GM12891 (cell line): ENCODE measurements around the gene TENM4.

ENCODE experiments used
- DNase-seq: peaks from one replicate; pipeline ENCODE4 v3.0.0; 2011; ENCODE audit warnings: low spot score; ENCODE audit not compliant: insufficient read length
- FAIRE-seq: peaks from 2 replicates; lab custom pipeline; 2011; peaks lifted over from hg19 to GRCh38; lab: Jason Lieb, UNC
- PAX5 ChIP-seq: IDR thresholded peaks from 2 replicates; pipeline ENCODE4 v1.6.1; 2011; ENCODE audit warnings: low read length, moderate library complexity, mild to moderate bottlenecking; ENCODE audit not compliant: insufficient read depth, severe bottlenecking
- POLR2A ChIP-seq: IDR thresholded peaks from 2 replicates; pipeline ENCODE4 v1.6.1; 2011; ENCODE audit warnings: low read depth, low read length, control low read depth
- POLR2AphosphoS5 ChIP-seq: IDR thresholded peaks from 2 replicates; pipeline ENCODE4 v1.6.1; 2011; ENCODE audit warnings: low read depth, low read length, control low read depth
- POU2F2 ChIP-seq: IDR thresholded peaks from 2 replicates; pipeline ENCODE4 v1.6.1; 2011; ENCODE audit warnings: low read depth, mild to moderate bottlenecking, control low read depth, low read length, moderate library complexity
- SPI1 ChIP-seq: IDR thresholded peaks from 2 replicates; pipeline ENCODE4 v1.6.1; 2011; ENCODE audit warnings: low read depth, low read length, control low read depth
- TAF1 ChIP-seq: IDR thresholded peaks from 2 replicates; pipeline ENCODE4 v1.6.1; 2011; ENCODE audit warnings: low read depth, low read length, control low read depth

Gene TENM4

DNA sequence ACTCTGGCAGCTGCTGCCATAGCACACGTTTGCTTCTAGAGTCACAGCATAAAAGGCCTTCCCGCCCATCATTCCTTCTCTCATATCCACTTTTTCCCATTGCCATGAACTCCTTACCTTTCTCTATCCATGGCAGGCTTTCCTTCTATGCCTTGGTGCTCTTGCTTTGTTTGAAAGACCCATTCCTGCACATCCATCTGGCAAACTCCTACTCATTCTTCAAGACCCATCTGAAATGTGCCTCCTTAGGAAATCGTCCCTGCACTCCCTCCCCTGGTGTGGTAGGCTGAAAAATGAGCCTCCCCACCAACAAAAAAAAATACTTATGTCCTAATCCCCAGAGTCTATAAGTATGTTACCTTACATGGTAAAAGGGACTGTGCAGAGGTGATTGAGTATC lies 100.3 kb downstream of the TENM4 start:
- TF ChIP-seq POLR2AphosphoS5: no peak
- TF ChIP-seq POLR2A: no peak
- no peak for TF ChIP-seq TAF1
- no peak for TF ChIP-seq SPI1
- no peak for TF ChIP-seq PAX5
- no peak for TF ChIP-seq POU2F2
- no peak for FAIRE-seq
- DNase-seq: no peak

DNA sequence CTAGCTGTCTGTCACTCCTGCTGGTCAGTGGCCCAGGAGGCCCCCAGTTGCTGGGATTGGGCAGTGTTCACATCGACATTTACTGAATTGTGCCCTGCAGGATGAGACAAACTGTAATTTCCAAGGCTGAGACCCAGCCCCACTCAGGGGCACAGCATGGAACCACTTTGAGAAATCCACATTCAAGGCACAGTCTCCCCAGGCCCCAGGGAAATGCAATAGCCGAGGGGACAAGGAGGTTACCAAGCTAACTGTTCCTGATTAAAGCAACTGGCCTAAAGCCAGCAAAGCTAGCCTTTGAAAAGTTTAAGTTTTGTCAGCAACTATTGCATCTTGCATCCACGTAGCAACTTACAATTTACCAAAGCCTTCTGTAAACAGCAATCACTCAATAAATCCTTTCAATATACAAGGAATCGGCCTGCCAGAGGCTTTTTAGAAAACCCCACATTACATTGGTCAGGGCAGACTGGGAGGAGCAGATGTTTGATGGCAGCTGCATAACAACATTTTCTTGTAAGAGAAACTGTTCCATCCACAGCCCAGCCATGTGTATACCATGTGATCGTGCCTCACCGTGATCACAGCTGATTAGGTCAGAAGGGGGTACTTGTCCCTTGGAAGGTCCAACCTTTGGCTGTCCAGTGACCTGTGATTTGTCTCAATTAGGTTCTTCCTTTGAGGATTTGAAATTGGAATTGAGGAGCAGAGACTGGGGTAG lies 103.9 kb downstream of the TENM4 start:
- DNase-seq (no peak), FAIRE-seq (no peak)
- TF ChIP-seq SPI1 (no peak), POLR2A (no peak), POLR2AphosphoS5 (no peak), PAX5 (no peak), POU2F2 (no peak), TAF1 (no peak)

DNA sequence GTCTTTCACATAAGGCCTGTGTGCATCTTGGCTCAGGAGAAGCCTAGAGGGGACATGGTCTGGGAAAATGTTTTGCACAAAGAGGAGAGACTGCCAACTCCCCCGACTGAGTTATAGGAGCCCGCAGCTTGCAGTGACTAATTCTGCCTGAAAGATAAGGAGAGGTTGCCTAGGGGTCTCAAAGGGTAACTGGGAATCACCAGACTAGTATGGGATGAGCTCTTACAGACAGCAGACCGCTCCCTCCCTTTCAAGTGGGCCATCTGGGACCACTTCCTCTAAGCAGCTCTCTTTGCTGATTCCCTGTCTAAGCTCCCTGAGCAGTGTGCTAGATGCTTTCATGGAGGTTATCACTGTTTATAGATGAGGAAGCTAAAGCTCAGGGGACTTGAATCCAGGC lies 105.1 kb downstream of the TENM4 start:
- no peak for FAIRE-seq
- DNase-seq: no peak

DNA sequence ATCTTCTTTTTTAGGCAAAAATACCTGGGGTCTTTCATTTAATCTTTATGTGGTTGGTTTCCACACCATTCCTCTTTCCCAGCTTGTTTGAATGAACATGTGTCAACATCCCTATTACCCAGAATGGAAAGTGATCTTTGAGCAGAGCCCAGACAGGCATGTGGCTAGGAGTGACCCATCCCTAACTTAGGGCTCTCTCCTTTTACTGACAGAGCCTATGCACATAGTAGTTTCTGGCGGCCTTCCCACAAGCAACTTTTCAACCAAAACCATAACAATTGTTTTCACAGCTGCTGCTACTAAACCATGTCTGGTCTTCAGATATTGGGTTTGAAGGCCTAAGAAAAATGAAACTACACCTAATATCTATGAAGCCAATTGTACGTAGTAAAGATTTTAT lies 107.5 kb downstream of the TENM4 start:
- TF ChIP-seq TAF1: no peak
- no peak for TF ChIP-seq POLR2AphosphoS5
- no peak for TF ChIP-seq POU2F2
- no peak for TF ChIP-seq PAX5
- no peak for TF ChIP-seq POLR2A
- no peak for TF ChIP-seq SPI1
- FAIRE-seq (no peak), DNase-seq (no peak)

More for the DNA sequence above, 105.1 kb downstream of the TENM4 start:
- no peak for TF ChIP-seq POLR2AphosphoS5
- TF ChIP-seq POU2F2: no peak
- TF ChIP-seq POLR2A: no peak
- no peak for TF ChIP-seq TAF1
- no peak for TF ChIP-seq PAX5
- TF ChIP-seq SPI1: no peak

DNA sequence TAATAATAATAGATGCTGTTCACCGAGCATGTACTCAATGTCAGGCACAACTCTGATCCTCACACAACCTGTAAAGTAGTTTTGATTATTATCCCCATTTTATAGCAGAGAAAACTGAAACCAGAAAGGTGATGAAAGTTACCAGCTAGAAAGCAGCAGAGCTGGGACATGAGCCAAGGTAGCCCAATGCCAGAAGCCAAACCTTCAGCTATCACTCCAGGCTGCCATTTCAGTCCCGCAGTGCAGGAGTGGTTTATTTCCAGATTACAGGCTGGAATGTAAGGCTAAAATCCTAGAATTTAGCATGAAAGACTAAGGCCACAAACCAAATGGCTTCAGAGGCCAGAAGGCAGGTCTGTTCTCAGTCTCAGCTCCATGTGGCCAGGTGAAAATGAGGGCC lies 108.8 kb downstream of the TENM4 start:
- TF ChIP-seq PAX5 (no peak), POU2F2 (no peak), SPI1 (no peak), POLR2A (no peak), POLR2AphosphoS5 (no peak), TAF1 (no peak)
- FAIRE-seq: no peak
- no peak for DNase-seq

DNA sequence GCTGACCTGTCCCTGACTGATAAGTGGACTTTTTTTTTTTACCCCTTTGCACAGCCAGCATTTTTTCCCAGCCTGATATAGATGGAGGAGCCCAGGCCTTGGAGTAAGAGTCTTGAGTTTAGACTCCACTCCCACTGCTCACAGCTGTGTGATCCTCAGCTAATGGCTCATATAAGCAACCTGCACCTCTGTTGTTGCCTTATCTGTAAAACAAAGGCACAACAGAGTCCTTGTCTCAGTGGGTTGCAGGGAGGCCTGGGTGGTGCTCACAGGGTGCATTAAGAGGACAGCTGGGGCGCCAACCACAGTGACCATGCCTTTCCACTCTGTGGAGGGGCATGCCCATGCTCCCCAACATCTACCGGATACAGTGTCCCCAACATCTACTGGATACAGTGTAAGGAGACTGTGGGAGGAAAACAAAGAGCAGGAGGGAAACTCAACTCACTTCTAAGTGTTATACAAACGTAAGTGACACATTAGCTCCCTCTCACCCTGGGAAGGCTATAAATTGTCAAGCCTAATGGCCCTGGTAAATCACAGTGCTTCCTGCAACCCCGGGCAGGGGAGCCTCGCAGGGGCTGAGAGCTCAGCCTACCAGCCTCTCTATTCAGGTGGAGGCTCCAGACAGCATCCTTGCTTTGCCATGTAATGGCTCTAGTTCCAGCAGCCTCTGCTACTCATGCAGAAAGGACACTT lies 109.5 kb downstream of the TENM4 start:
- no peak for TF ChIP-seq TAF1
- no peak for TF ChIP-seq PAX5
- no peak for TF ChIP-seq POU2F2
- no peak for TF ChIP-seq SPI1
- no peak for TF ChIP-seq POLR2AphosphoS5
- TF ChIP-seq POLR2A: no peak
- no peak for DNase-seq
- no peak for FAIRE-seq

DNA sequence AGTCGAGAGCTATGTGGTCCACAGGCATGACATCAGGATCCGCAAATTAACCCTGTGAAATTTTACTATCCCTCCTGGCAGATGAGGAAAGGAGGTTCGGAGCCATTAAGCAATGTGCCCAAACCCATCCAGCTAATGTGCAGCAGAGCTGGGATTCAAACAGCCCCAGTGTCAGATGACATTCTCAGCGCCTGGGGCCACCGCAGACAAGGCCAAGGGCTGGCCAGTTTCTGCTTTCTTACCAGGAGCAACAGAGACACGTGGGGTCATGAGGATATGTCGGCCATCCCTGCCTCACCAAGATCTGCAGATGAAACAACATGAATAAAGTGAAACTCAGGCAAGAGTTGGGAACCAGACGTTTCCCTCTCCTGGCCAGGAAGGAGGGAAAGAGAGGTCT lies 110.2 kb downstream of the TENM4 start:
- no peak for DNase-seq
- FAIRE-seq: no peak
- TF ChIP-seq POLR2AphosphoS5 (no peak), POLR2A (no peak), SPI1 (no peak), PAX5 (no peak), POU2F2 (no peak), TAF1 (no peak)

DNA sequence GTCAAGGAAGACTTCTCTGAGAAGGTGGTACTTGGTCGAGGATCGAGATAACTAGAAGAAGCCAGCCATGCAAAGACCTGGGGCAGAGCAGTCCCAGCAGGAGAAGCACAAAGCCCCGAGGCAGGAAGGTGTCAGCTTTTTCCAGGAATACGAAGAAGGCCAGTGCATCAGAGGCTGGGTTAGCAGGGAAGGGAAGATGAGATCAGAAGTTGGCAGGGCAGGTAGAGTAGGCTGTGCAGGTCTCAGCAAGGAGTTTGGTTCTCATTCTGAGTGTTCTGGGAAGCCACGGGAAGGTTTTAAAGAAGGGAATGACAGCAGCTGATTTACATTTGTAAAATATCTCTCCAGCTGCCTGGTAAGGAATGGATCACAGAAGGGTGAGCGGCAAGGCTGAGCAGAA lies 111.3 kb downstream of the TENM4 start:
- DNase-seq: no peak

DNA sequence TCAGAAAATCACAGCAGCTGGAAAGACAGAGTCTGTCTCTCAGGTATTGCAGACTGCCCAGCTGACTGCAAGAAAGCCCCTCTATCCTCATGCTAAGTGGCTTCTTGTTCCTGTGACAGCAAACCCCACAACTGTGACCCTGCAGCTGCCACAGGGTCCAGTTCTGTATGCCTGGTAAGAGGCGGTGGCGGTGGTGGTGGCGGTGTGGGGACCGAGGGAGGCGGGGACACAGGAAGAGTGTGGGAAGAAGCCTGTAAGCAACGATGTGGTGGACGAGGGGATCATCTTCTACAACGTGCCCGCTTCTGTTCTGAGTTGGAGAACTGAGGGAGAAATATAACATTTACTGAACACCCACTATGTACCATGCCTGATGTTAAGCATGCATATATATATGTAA lies 112.4 kb downstream of the TENM4 start:
- TF ChIP-seq POU2F2 (no peak), POLR2A (no peak), POLR2AphosphoS5 (no peak), SPI1 (no peak), TAF1 (no peak), PAX5 (no peak)
- no peak for DNase-seq
- no peak for FAIRE-seq

More for the DNA sequence above, 111.3 kb downstream of the TENM4 start:
- no peak for TF ChIP-seq POU2F2
- no peak for TF ChIP-seq SPI1
- no peak for TF ChIP-seq POLR2A
- no peak for TF ChIP-seq PAX5
- TF ChIP-seq POLR2AphosphoS5: no peak
- TF ChIP-seq TAF1: no peak
- no peak for FAIRE-seq
